NT2/D1 (cell line): ENCODE results near the gene PALM.

Source experiments
- SUZ12 ChIP-seq: IDR thresholded peaks from 2 replicates; pipeline ENCODE4 v1.6.1; 2011; ENCODE audit not compliant: insufficient read length, insufficient read depth; ENCODE audit errors: extremely low read depth
- YY1 ChIP-seq: IDR thresholded peaks from 2 replicates; pipeline ENCODE4 v1.6.1; 2011; ENCODE audit not compliant: insufficient read length, insufficient read depth
- ZNF274 ChIP-seq: IDR thresholded peaks from 2 replicates; pipeline ENCODE4 v1.6.1; 2011; ENCODE audit warnings: mild to moderate bottlenecking, low read depth, low read length

GRCh38 chr19:752652-753517 lies 44.1 kb downstream of the PALM start:
- TF ChIP-seq SUZ12 (no peak), YY1 (no peak), ZNF274 (no peak)
